C4-2B (cell line): ENCODE results near the gene SHISA6.

Source experiments
- H3K27ac ChIP-seq: fragments of 450-650 bp; 2 replicates; pipeline ENCODE4 v1.5.1; 2017
- ZFX ChIP-seq: fragments of 450-650 bp; IDR thresholded peaks from 2 replicates; pipeline ENCODE4 v1.6.1; 2017
- TF ChIP-seq, protein P1 (sequence below): fragments of 450-650 bp; conservative IDR thresholded peaks from 2 replicates; pipeline ENCODE4 v1.5.1; 2017; ENCODE audit warnings: mild to moderate bottlenecking

Gene SHISA6

DNA sequence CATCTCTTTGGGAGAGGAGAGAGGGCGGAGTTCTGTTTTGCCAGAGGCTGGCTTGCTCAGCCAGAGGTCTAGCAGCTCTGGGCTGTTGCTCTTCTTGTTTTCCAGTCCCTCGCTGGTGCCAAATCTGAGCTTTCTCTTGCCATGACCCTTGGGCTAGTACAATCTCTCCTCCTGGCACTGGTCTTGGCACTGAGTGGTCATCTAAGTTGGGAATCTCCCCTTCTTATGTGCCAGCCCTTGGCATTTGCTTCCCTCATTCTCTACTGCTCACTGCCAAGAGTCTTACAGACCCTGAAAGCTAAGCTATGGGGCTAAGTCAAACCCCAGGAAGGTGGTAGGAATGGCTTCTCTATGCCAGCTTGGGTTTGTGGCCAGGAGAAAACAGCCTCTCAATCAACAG, 148.6 kb downstream of the SHISA6 start:
- TF ChIP-seq, protein P1, sequence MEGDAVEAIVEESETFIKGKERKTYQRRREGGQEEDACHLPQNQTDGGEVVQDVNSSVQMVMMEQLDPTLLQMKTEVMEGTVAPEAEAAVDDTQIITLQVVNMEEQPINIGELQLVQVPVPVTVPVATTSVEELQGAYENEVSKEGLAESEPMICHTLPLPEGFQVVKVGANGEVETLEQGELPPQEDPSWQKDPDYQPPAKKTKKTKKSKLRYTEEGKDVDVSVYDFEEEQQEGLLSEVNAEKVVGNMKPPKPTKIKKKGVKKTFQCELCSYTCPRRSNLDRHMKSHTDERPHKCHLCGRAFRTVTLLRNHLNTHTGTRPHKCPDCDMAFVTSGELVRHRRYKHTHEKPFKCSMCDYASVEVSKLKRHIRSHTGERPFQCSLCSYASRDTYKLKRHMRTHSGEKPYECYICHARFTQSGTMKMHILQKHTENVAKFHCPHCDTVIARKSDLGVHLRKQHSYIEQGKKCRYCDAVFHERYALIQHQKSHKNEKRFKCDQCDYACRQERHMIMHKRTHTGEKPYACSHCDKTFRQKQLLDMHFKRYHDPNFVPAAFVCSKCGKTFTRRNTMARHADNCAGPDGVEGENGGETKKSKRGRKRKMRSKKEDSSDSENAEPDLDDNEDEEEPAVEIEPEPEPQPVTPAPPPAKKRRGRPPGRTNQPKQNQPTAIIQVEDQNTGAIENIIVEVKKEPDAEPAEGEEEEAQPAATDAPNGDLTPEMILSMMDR = no peak
- TF ChIP-seq ZFX = no peak
- H3K27ac ChIP-seq = no peak overlapping the region

DNA sequence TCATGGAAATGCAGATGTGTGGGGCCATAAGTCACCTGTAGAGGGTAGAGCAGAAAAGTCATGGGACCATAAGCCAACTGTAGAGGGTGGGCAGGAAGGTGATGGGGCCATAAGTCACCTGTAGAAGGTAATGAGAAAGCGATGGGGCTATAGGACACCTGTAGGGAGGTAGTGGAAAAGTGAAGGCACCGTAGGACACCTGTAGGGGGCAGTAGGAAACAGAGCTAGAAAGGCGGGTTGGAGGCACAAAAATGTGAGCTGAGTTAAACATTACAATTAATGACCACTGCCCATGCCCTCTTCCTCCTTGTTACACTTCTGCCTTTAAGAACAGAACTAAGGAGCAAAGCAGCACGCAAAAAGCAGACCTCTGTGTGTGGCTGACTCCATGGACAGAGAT, 150.1 kb downstream of the SHISA6 start:
- TF ChIP-seq, protein P1 = peak; percentile 49
- no peak for TF ChIP-seq ZFX
- no peak overlapping the region for H3K27ac ChIP-seq

DNA sequence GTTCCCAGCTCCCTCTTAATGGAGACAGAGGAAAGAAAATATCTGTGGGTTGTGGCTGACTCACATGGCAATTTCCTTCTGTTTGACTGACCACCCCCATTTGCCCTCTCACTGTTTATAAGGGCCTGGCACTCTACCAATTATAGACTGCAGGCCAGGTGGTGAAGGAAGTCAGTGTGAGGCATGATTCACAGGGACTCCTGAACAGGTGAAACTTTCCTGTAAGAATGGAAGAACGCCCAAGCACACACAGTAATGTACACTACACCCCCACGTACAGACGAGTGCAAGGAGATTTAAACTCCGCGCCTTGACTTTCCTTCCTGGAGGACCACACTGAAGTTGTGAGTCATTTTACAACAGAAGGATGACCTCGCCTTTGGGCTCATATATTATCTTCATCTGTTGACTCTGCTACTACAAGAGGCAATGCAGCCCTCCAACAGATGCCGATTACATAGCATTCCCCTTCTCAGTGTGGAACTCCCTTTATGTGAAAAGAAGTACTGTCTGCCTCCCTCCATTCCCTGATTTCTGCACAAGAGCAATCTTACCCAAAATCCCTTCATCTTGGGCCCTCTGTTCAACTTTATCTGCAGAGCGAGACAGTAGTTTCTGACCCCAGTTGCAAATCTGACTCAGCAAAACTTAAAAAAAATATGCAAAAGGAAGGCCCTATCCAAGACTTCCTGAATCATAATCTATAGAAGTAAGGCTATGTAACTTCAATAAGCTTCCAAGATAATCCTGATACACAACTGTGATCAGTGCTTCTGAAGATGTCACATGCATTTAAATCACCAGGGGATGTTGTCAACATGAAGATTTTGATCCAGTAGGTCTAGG, 163.6 kb downstream of the SHISA6 start:
- H3K27ac ChIP-seq = no peak overlapping the region
- TF ChIP-seq, protein P1 = no peak
- no peak for TF ChIP-seq ZFX

DNA sequence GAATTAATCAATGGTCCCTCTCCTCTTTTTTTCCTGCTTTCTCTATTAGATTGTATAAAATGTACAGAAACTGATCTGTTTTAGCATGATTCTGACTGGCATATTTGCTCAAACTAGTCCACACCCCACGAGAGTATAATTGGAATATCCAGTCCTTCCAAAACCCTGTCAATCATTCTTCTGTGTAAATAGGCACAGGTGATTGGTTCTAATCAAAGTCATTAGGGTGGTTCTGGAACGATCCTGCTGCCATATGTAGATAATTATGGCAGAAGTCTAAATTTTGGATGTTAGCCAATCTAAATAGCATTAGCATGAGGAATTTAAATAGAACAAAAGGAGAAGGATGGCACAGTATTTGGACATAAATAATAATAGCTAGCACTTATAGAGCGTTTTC, 165.7 kb downstream of the SHISA6 start:
- TF ChIP-seq, protein P1 = no peak
- TF ChIP-seq ZFX = no peak
- H3K27ac ChIP-seq = no peak overlapping the region

DNA sequence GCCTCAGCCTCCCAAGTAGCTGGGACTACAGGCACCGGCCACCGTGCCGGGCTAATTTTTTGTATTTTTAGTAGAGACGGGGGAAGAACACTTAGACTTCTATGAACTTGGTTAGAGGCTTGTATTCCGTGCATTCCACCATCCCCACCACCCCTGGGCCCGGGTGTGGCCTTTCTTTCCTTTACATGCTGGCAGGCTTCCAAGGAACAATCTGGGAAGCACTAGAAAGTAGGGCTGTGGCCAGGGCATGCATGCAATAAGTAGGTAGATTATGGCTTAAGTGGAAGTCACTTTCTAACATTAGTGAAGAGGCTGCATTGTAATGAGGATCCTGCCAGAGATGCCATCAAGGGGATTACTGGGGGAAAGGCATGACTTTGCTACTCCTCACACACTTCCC, 171.6 kb downstream of the SHISA6 start:
- TF ChIP-seq, protein P1 = no peak
- TF ChIP-seq ZFX = no peak
- no peak overlapping the region for H3K27ac ChIP-seq

DNA sequence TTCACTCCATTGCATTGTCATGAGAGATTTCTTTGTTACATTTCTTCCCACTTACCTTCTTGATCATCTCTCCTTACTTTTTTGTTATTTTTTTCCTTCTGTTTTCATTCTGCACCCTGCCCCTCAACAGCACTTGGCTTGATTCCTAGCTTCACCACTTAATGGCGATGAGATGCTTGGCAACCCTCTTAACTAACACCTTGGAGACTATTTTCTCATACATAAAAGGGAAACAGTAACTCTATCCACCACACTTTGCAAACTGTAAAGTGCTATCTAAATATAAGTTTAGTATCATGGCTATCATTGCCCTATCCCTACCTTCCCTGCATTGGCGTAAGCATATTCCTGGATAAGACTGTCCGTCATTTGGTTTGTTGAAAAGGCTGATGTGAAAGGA, 177.3 kb downstream of the SHISA6 start:
- TF ChIP-seq ZFX = no peak
- TF ChIP-seq, protein P1 = no peak
- no peak overlapping the region for H3K27ac ChIP-seq

DNA sequence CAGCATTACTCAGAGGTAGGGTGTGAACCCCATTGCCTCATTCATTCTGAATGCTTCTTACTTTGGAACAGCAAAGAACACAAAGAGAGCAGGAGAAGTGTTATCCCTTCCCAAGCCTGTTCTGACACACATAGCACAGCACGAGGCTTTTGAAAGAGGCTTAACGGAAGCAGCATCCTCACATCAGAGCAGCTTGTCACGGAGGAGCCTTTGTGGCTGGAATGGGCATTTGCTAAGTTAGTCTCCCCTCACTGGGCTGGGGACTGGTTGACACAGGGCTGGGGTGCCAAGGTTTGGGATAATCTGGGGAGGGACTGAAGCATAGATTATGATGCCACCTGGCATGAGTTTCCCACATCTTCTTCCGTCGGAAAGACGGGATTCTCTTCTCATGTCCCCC, 189.7 kb downstream of the SHISA6 start:
- TF ChIP-seq, protein P1 = no peak
- TF ChIP-seq ZFX = no peak
- H3K27ac ChIP-seq = no peak overlapping the region
